Uterus (tissue), 2 donors: ENCODE measurements around the gene NBEA.

Experiments used
- POLR2A ChIP-seq, 2 donors: fragments of 450-650 bp; IDR thresholded peaks; one replicate each; pipeline ENCODE4 v1.6.1; 2016; ENCODE audit warnings: antibody characterized with exemption in 2 of 2, mild to moderate bottlenecking in 1 of 2, moderate library complexity in 1 of 2
- TF ChIP-seq, protein P1 (sequence below), 4 experiments: fragments of 200-600 bp in 2 of 4; fragments of 450-650 bp in 2 of 4; sonication (generic) in 2 of 4; IDR thresholded peaks; one replicate each; pipeline ENCODE4 v1.5.1; 2016 to 2019; ENCODE audit warnings: antibody characterized with exemption in 4 of 4, mild to moderate bottlenecking in 2 of 4, moderate library complexity in 1 of 4

GRCh38 chr13:34967851-34968562 is 25.9 kb downstream of the NBEA start:
- TF ChIP-seq, protein P1, sequence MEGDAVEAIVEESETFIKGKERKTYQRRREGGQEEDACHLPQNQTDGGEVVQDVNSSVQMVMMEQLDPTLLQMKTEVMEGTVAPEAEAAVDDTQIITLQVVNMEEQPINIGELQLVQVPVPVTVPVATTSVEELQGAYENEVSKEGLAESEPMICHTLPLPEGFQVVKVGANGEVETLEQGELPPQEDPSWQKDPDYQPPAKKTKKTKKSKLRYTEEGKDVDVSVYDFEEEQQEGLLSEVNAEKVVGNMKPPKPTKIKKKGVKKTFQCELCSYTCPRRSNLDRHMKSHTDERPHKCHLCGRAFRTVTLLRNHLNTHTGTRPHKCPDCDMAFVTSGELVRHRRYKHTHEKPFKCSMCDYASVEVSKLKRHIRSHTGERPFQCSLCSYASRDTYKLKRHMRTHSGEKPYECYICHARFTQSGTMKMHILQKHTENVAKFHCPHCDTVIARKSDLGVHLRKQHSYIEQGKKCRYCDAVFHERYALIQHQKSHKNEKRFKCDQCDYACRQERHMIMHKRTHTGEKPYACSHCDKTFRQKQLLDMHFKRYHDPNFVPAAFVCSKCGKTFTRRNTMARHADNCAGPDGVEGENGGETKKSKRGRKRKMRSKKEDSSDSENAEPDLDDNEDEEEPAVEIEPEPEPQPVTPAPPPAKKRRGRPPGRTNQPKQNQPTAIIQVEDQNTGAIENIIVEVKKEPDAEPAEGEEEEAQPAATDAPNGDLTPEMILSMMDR (IDR thresholded peaks at IDR 0.05) = no peak
- no peak for TF ChIP-seq POLR2A (IDR thresholded peaks at IDR 0.05)
